MCF 10A (cell line): Measurements from ENCODE around the gene VARS2. TPM values are rescaled to one million over a fixed set of nuclear protein-coding genes. Genes with fewer than 3 reads are reported as not detected.
"Not testable (repeated sequence)": the region's sequence is repeated elsewhere in the genome, so short reads cannot be mapped to it uniquely, and the experiment has no call there.

Experiments
- BruUV-seq: library from RNA; stranded (reverse); fragments of 400-500 nt; replicated peaks from 2 replicates; lab custom pipeline; 2021; lab: Mats Ljungman, UMichigan
- CTCF ChIA-PET: fragments of 300-600 bp; sonication (Branson Sonifier 250); formaldehyde crosslinking; extraction: SDS; loops from one replicate; lab custom pipeline; 2021; ENCODE audit warnings: antibody characterized with exemption, inconsistent platforms; lab: Yijun Ruan, JAX
- POLR2A ChIA-PET: fragments of 300-600, 350-650 bp; sonication (Branson Sonifier 250); formaldehyde crosslinking; extraction: SDS; loops from one replicate; lab custom pipeline; 2020; ENCODE audit warnings: antibody characterized with exemption, inconsistent platforms; lab: Yijun Ruan, JAX
- DNase-seq: peaks from one replicate; pipeline ENCODE4 v3.0.0-alpha.2; 2018; ENCODE audit not compliant: unreplicated experiment
- H3K27ac Mint-ChIP-seq: one replicate; pipeline ENCODE4 v1.8.0; 2022; ENCODE audit warnings: mild to moderate bottlenecking, low read depth, mixed read lengths; ENCODE audit not compliant: unreplicated experiment
- H3K27me3 Mint-ChIP-seq: one replicate; pipeline ENCODE4 v1.8.0; 2022; ENCODE audit warnings: mixed read lengths; ENCODE audit not compliant: insufficient read depth, unreplicated experiment
- H3K36me3 Mint-ChIP-seq: one replicate; pipeline ENCODE4 v1.8.0; 2022; ENCODE audit warnings: mild to moderate bottlenecking, moderate library complexity, mixed read lengths; ENCODE audit not compliant: insufficient read depth, unreplicated experiment
- H3K4me1 Mint-ChIP-seq: one replicate; pipeline ENCODE4 v1.8.0; 2022; ENCODE audit warnings: mixed read lengths; ENCODE audit not compliant: insufficient read depth, unreplicated experiment
- H3K4me3 Mint-ChIP-seq: one replicate; pipeline ENCODE4 v1.8.0; 2022; ENCODE audit warnings: mild to moderate bottlenecking, moderate library complexity, mixed read lengths; ENCODE audit not compliant: unreplicated experiment
- H3K9me3 Mint-ChIP-seq: one replicate; pipeline ENCODE4 v1.8.0; 2022; ENCODE audit warnings: mixed read lengths; ENCODE audit not compliant: unreplicated experiment
- intact Hi-C: fragments of 100-400 bp; cut with micrococcal nuclease; formaldehyde crosslinking; loops from 2 replicates; pipeline ENCODE4 v1.14.1; 2022
- total RNA-seq: library from RNA; stranded (reverse); gene quantifications from 2 replicates; pipeline ENCODE4 v1.2.3, GENCODE V29; 2022
- TF ChIP-seq, protein P1 (sequence below): fragments of 200-600 bp; IDR thresholded peaks from one replicate; pipeline ENCODE4 v1.8.0; 2022; ENCODE audit warnings: antibody characterized with exemption, mild to moderate bottlenecking; ENCODE audit not compliant: unreplicated experiment

VARS2 gene
- total RNA-seq, 1 experiment from 2014 or later = 52.7 TPM

DNA sequence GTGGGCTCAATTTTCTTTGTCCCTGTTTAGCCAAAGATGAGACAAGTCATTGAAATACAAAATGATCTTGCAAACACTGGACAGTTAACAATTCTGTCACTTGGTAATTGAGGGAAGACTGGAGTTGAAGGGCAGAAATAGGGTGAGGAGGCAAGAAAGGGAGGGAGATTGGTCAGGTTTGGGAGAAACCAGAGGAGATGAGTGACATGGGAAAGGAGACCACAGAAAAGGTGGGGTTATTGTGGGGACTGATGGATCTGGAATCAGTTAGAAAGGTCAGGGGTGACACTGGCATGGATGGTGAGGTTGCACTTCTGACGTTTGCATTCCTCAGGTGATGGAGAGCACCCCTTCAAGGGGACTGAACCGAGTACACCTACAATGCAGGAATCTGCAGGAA, 5.3 kb upstream of the VARS2 start:
- BruUV-seq = no TSS peak
- peaks cover 25% of the 10 kb centered on the region for H3K36me3 Mint-ChIP-seq

DNA sequence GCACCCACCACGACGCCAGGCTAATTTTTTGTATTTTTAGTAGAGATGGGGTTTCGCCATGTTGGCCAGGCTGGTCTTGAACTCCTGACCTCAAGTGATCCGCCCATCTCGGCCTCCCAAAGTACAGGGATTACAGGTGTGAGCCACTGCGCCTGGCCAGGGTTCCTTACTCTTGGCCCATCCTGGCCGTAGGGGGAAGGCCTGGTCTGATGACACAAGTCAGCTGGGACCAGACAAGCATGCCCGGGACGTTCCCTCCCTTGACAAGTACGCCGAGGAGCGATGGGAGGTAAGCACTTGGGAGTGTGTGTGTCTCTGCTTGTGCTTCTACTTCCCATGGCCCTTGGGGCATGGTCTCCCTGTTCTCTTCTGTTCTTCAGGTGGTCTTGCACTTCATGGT, 3.6 kb upstream of the VARS2 start:
- ChIA-PET CTCF (interaction anchor here (0.7 to 2.3 kb wide), 8 partner anchors 24 to 218 kb away, joined by 3 to 10 read pairs (median 4); no protein-coding TSS in a partner anchor), POLR2A (interaction anchor here (1.7 kb wide), 1 partner anchor 26 kb away, joined by 9 read pairs; the partner anchor contains the start of gene DDR1)
- H3K27me3 Mint-ChIP-seq, DNase-seq, intact Hi-C loops, H3K27ac Mint-ChIP-seq, H3K9me3 Mint-ChIP-seq, BruUV-seq, H3K4me3 Mint-ChIP-seq: not testable (repeated sequence)
- Mint-ChIP-seq H3K36me3 (peaks cover 26% of the 10 kb centered on the region), H3K4me1 (peaks cover 20% of the 10 kb centered on the region)

More for the DNA sequence above, 5.3 kb upstream of the VARS2 start:
- no peak for DNase-seq
- intact Hi-C loops = loop anchor here (1.0 to 2.0 kb wide), 2 partner anchors 24 to 80 kb away; partner anchors contain the start of gene DDR1
- Mint-ChIP-seq H3K27ac (peak overlapping the region; percentile 57), H3K4me3 (peak overlapping the region; percentile 96), H3K27me3 (no peaks in the 10 kb centered on the region), H3K4me1 (peaks cover 16% of the 10 kb centered on the region), H3K9me3 (no peaks in the 10 kb centered on the region)
- ChIA-PET POLR2A (interaction anchor here (0.7 to 3.8 kb wide), 12 partner anchors 8 to 264 kb away, joined by 3 to 60 read pairs (median 6); partner anchors contain the start of genes DDR1 and PSORS1C1), CTCF (interaction anchor here (0.9 to 2.3 kb wide), 7 partner anchors 22 to 171 kb away, joined by 3 to 10 read pairs (median 5); no protein-coding TSS in a partner anchor)
- TF ChIP-seq, protein P1, sequence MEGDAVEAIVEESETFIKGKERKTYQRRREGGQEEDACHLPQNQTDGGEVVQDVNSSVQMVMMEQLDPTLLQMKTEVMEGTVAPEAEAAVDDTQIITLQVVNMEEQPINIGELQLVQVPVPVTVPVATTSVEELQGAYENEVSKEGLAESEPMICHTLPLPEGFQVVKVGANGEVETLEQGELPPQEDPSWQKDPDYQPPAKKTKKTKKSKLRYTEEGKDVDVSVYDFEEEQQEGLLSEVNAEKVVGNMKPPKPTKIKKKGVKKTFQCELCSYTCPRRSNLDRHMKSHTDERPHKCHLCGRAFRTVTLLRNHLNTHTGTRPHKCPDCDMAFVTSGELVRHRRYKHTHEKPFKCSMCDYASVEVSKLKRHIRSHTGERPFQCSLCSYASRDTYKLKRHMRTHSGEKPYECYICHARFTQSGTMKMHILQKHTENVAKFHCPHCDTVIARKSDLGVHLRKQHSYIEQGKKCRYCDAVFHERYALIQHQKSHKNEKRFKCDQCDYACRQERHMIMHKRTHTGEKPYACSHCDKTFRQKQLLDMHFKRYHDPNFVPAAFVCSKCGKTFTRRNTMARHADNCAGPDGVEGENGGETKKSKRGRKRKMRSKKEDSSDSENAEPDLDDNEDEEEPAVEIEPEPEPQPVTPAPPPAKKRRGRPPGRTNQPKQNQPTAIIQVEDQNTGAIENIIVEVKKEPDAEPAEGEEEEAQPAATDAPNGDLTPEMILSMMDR = no peak

DNA sequence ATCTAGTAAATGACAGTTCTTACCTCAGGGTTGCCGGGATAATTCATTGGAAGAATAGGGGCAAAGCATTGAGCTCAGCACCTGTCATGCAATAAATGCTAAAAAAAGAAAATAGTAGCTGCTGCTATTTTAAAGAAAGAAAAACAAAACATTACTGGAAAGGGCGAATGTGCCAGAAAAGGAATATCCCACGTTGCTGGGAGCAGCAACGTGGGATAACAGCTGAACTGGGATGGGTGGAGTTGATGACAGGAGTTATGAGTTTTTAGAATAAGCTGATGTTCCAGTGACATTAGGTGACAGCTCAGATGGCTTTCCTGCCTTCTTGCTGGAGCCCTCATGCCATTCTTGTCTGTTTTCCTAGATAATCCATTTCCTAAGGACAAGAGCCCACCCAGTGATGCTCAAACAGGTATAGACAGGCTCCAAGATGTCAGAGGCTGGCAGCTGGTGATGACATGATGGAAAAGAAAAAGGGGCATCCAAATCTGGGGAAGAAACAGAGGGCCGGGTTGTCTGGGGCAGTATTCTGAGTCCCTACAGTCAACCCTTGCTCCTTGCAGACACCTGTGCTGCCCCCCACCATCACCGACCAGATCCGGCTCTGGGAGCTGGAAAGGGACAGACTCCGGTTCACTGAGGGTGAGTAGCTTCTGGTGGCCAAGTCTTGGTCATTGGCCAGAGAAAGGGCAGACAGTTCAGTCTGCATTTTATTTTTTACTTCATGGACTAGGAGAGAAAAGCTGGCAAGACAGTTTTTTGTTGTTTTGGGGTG, 1.1 kb upstream of the VARS2 start:
- intact Hi-C loops = no loop called here
- no peaks in the 10 kb centered on the region for H3K9me3 Mint-ChIP-seq
- no peak overlapping the region for H3K27ac Mint-ChIP-seq
- peaks cover 32% of the 10 kb centered on the region for H3K4me1 Mint-ChIP-seq
- ChIA-PET POLR2A (interaction anchor here (0.7 to 5.4 kb wide), 14 partner anchors 11 to 222 kb away, joined by 3 to 100 read pairs (median 5); partner anchors contain the start of genes DDR1, NRM and PSORS1C1), CTCF (interaction anchor here (0.5 to 21.4 kb wide), 26 partner anchors 10 to 234 kb away, joined by 3 to 749 read pairs (median 5); partner anchors contain the start of genes DDR1, MUCL3, PSORS1C1 and SFTA2)
- DNase-seq = no peak
- TF ChIP-seq, protein P1 = no peak
- peak overlapping the region; percentile 13 for H3K4me3 Mint-ChIP-seq
- BruUV-seq = TSS peak; percentile 31
- no peaks in the 10 kb centered on the region for H3K27me3 Mint-ChIP-seq
- H3K36me3 Mint-ChIP-seq = peaks cover 31% of the 10 kb centered on the region

DNA sequence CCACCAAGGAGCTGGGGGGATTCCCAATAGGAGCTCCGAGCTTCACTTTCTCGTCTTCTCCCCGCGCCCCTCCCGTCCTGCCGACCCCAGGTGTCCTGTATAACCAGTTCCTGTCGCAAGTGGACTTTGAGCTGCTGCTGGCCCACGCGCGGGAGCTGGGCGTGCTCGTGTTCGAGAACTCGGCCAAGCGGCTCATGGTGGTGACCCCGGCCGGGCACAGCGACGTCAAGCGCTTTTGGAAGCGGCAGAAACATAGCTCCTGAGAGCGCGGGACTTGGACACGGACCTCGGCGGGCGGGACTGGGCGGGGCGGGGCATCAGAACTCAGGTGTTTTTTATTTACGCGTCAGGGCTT, 340 bp upstream of the VARS2 start:
- POLR2A ChIA-PET = interaction anchor here (0.6 to 5.4 kb wide), 30 partner anchors 11 to 296 kb away, joined by 3 to 100 read pairs (median 6); partner anchors contain the start of genes DDR1, FLOT1, NRM and PPP1R10
- Mint-ChIP-seq H3K4me1 (peaks cover 25% of the 10 kb centered on the region), H3K4me3 (peak overlapping the region; percentile 77), H3K36me3 (peaks cover 39% of the 10 kb centered on the region), H3K27me3 (no peaks in the 10 kb centered on the region), H3K27ac (peak overlapping the region; percentile 92), H3K9me3 (no peaks in the 10 kb centered on the region)
- TF ChIP-seq, protein P1 = peak; percentile 24
- CTCF ChIA-PET = interaction anchor here (0.5 to 21.4 kb wide), 28 partner anchors 11 to 225 kb away, joined by 3 to 749 read pairs (median 7); partner anchors contain the start of genes DDR1, MUCL3, PSORS1C1 and SFTA2
- no peak for DNase-seq
- no TSS peak for BruUV-seq
- intact Hi-C loops = loop anchor here (1.0 kb wide), 1 partner anchor 85 kb away; no protein-coding TSS in a partner anchor
